ENCODE data around the gene ZNF593OS. TPM values are rescaled to one million over a fixed set of nuclear protein-coding genes. Genes with fewer than 3 reads are reported as not detected.

The ZNF593OS gene
- total RNA-seq, 2 donors from 2014 or later: not detected

Other genes starting within 250 kb of the ZNF593OS start
- 10 to 100 TPM; 49.2 to 51.9 TPM for gene PAFAH2, start 173.8 kb downstream of the ZNF593OS start, total RNA-seq
- under 1 TPM in 1 of 2 donors, not detected in 1; 0.11 TPM for gene EXTL1, start 150.1 kb downstream of the ZNF593OS start, total RNA-seq
- gene SLC30A2, start 125.7 kb downstream of the ZNF593OS start, total RNA-seq: under 1 TPM in 1 of 2 donors, not detected in 1; 0.22 TPM
- gene TRIM63, start 104.2 kb downstream of the ZNF593OS start, total RNA-seq: under 1 TPM; 0.15 to 0.25 TPM
- 10 to 100 TPM; 15.5 to 15.9 TPM for gene PDIK1L, start 60.0 kb downstream of the ZNF593OS start, total RNA-seq
- 1 to 10 TPM in 1 of 2 donors, under 1 TPM in 1; 0.85 to 1.0 TPM for gene FAM110D, start 12.8 kb downstream of the ZNF593OS start, total RNA-seq
- not detected for gene C1orf232, start 2.9 kb downstream of the ZNF593OS start, total RNA-seq
- 10 to 100 TPM; 17.6 to 21.2 TPM for gene ZNF593, start 1.9 kb downstream of the ZNF593OS start, total RNA-seq
- 10 to 100 TPM; 37.3 to 45.6 TPM for gene CNKSR1, start 5.7 kb upstream of the ZNF593OS start, total RNA-seq
- not detected for gene CATSPER4, start 18.8 kb upstream of the ZNF593OS start, total RNA-seq
- 10 to 100 TPM; 11.4 to 16.7 TPM for gene CEP85, start 62.4 kb upstream of the ZNF593OS start, total RNA-seq
- 100 to 1,000 TPM; 401 to 409 TPM for gene SH3BGRL3, start 108.3 kb upstream of the ZNF593OS start, total RNA-seq
- gene UBXN11, start 134.8 kb upstream of the ZNF593OS start, total RNA-seq: 10 to 100 TPM in 1 of 2 donors, 1 to 10 TPM in 1; 10.0 to 13.4 TPM
- gene CD52, start 146.1 kb upstream of the ZNF593OS start, total RNA-seq: 10 to 100 TPM in 1 of 2 donors, 1 to 10 TPM in 1; 5.7 to 12.9 TPM
- gene CRYBG2, start 182.3 kb upstream of the ZNF593OS start, total RNA-seq: 10 to 100 TPM; 21.5 to 69.3 TPM
- not detected for gene ZNF683, start 200.9 kb upstream of the ZNF593OS start, total RNA-seq
- not detected for gene LIN28A, start 239.0 kb upstream of the ZNF593OS start, total RNA-seq